Hematopoietic multipotent progenitor cell treated with erythropoietin and hydrocortisone succinate and interleukin-3 and kit ligand, for 8 days (in vitro differentiated cells): ENCODE data around the gene CMIP.

Source experiments
- DNase-seq: peaks from one replicate; pipeline ENCODE4 v3.0.0-alpha.2; 2015

Gene CMIP

GRCh38 chr16:81482329-81483063, 37.9 kb downstream of the CMIP start:
- no peak for DNase-seq

GRCh38 chr16:81483064-81483969, 38.7 kb downstream of the CMIP start:
- DNase-seq, result no peak

GRCh38 chr16:81483970-81484595, 39.5 kb downstream of the CMIP start:
- no peak for DNase-seq

- no peak for DNase-seq
These were observed 40.5 kb downstream of the CMIP start for GRCh38 chr16:81484908-81485624.

- DNase-seq, result no peak
These were observed 41.4 kb downstream of the CMIP start for GRCh38 chr16:81485824-81486539.

- DNase-seq, result no peak
These were observed 42.0 kb downstream of the CMIP start for GRCh38 chr16:81486540-81487061.

- DNase-seq, result no peak
These were observed 42.7 kb downstream of the CMIP start for GRCh38 chr16:81487301-81487720.

GRCh38 chr16:81488687-81489411, 44.2 kb downstream of the CMIP start:
- DNase-seq, result no peak

- DNase-seq, result no peak
These were observed 45.1 kb downstream of the CMIP start for GRCh38 chr16:81489547-81490267.

GRCh38 chr16:81491541-81492188, 47.1 kb downstream of the CMIP start:
- DNase-seq, result no peak

GRCh38 chr16:81492311-81492761, 47.7 kb downstream of the CMIP start:
- DNase-seq, result no peak

- no peak for DNase-seq
These were observed 48.6 kb downstream of the CMIP start for GRCh38 chr16:81492965-81493754.

- DNase-seq, result peak; percentile 29
These were observed 49.3 kb downstream of the CMIP start for GRCh38 chr16:81493755-81494433.

GRCh38 chr16:81494434-81494806, 49.8 kb downstream of the CMIP start:
- no peak for DNase-seq

- DNase-seq, result no peak
These were observed 50.3 kb downstream of the CMIP start for GRCh38 chr16:81494888-81495287.

GRCh38 chr16:81495321-81496234, 51.0 kb downstream of the CMIP start:
- DNase-seq, result peak; percentile 96

- no peak for DNase-seq
These were observed 51.7 kb downstream of the CMIP start for GRCh38 chr16:81496321-81496720.
